MG63 (cell line): ENCODE measurements around the gene CALR. TPM values are rescaled to one million over a fixed set of nuclear protein-coding genes. Genes with fewer than 3 reads are reported as not detected.

ENCODE experiments used
- DNase-seq: peaks from one replicate; pipeline ENCODE4 v3.0.0-alpha.2; 2020
- H3K27me3 ChIP-seq: fragments of 250-450 bp; sonication (Bioruptor Pico); 2 replicates; pipeline ENCODE4 v1.5.1; 2020; ENCODE audit warnings: mild to moderate bottlenecking, moderate library complexity
- H3K36me3 ChIP-seq: fragments of 250-450 bp; sonication (Bioruptor Pico); 2 replicates; pipeline ENCODE4 v1.5.1; 2020; ENCODE audit warnings: mild to moderate bottlenecking, moderate library complexity
- H3K4me3 ChIP-seq: fragments of 250-450 bp; sonication (Bioruptor Pico); 2 replicates; pipeline ENCODE4 v1.5.1; 2020; ENCODE audit warnings: mild to moderate bottlenecking, moderate library complexity
- H3K9me3 ChIP-seq: fragments of 250-450 bp; sonication (Bioruptor Pico); 2 replicates; pipeline ENCODE4 v1.5.1; 2020; ENCODE audit warnings: mild to moderate bottlenecking, moderate library complexity
- total RNA-seq: library from RNA; depleted of rRNA; stranded (reverse); fragments of >200 nt; shearing (Covaris generic); gene quantifications from 2 replicates; pipeline ENCODE4 v1.2.3, GENCODE V29; 2014; ENCODE audit warnings: low replicate concordance; rRNA removed

CALR gene
- total RNA-seq, 1 experiment from 2014 or later = 1,902 TPM

- no peaks in the 10 kb centered on the region for H3K27me3 ChIP-seq
- H3K36me3 ChIP-seq = no peaks in the 10 kb centered on the region
- DNase-seq = no peak
- no peak overlapping the region for H3K4me3 ChIP-seq
- H3K9me3 ChIP-seq = no peaks in the 10 kb centered on the region
These were observed 45.8 kb downstream of the CALR start for GRCh38 chr19:12984143-12984627.

- no peaks in the 10 kb centered on the region for H3K36me3 ChIP-seq
- H3K27me3 ChIP-seq = no peaks in the 10 kb centered on the region
- no peak for DNase-seq
- H3K4me3 ChIP-seq = no peak overlapping the region
- H3K9me3 ChIP-seq = no peaks in the 10 kb centered on the region
These were observed 46.3 kb downstream of the CALR start for GRCh38 chr19:12984683-12985048.

- H3K4me3 ChIP-seq = no peak overlapping the region
- no peak for DNase-seq
- no peaks in the 10 kb centered on the region for H3K27me3 ChIP-seq
- no peaks in the 10 kb centered on the region for H3K36me3 ChIP-seq
- H3K9me3 ChIP-seq = no peaks in the 10 kb centered on the region
These were observed 46.8 kb downstream of the CALR start for GRCh38 chr19:12985049-12985776.

GRCh38 chr19:12986726-12987125, 48.3 kb downstream of the CALR start:
- Histone ChIP-seq H3K36me3 (no peaks in the 10 kb centered on the region), H3K27me3 (no peaks in the 10 kb centered on the region), H3K4me3 (no peak overlapping the region), H3K9me3 (no peaks in the 10 kb centered on the region)
- DNase-seq = no peak

DNA sequence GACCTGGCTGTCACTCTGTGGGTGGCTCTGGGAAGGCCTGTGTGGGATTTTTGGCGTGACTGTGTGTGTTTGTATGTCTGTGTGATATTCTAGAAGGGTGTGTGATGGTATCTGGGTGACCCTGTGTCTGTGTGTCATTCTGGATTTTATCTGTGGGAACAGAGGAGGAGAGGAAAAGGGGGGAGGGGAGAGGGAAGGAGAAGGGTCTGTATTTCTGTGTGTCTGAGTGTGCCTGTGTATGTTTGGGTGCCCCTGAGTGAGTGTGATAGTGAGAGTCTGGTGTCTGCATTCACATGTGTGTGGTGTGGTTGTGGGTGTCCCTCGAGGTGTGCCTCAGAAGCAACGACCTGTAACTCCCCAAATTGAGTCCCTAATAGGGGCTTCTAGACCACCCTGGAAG, 48.8 kb downstream of the CALR start:
- H3K4me3 ChIP-seq = no peak overlapping the region
- no peak for DNase-seq
- H3K9me3 ChIP-seq = no peaks in the 10 kb centered on the region
- no peaks in the 10 kb centered on the region for H3K36me3 ChIP-seq
- no peaks in the 10 kb centered on the region for H3K27me3 ChIP-seq

DNA sequence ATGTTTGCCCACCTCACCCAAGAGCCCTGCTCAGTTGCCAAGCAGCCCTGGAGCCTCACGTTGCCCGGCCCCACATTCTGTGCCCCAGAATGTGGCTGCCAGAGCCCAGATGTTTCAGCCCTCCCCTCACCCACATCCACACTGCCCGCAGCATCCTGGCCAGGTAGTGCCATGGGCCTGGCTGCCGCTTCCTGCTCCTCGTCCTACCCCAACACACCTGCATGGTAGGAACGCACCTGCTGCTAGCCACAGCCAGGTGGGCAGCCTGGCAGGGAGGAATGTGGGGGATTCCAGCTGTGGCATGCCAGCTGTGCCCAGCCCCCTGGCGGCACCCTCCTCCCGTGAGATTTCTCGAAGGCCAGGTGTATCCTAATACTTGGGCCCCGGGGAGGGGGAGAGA, 49.4 kb downstream of the CALR start:
- H3K36me3 ChIP-seq = no peaks in the 10 kb centered on the region
- H3K27me3 ChIP-seq = no peaks in the 10 kb centered on the region
- DNase-seq = no peak
- H3K4me3 ChIP-seq = no peak overlapping the region
- no peaks in the 10 kb centered on the region for H3K9me3 ChIP-seq

DNA sequence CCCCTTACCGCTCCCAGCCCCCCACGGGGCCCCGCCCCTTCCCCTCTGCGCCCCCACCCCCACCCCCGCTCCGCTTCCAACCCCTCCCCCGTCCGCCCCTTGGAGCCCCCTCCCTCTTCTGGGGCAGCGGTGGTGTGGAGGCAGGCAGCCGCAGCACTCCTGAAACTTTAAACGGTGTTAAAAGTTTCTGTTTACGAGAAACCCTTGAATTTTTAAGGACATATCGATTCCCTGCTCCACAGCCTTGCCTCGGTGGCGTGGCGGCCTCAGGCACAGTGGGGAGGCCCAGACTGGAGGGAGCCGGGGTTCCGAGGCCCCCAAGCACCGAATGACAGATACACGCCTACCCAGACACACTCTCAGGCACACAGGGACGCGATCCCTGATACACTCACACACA, 52.0 kb downstream of the CALR start:
- Histone ChIP-seq H3K4me3 (no peak overlapping the region), H3K9me3 (no peaks in the 10 kb centered on the region), H3K36me3 (no peaks in the 10 kb centered on the region), H3K27me3 (no peaks in the 10 kb centered on the region)
- no peak for DNase-seq

DNA sequence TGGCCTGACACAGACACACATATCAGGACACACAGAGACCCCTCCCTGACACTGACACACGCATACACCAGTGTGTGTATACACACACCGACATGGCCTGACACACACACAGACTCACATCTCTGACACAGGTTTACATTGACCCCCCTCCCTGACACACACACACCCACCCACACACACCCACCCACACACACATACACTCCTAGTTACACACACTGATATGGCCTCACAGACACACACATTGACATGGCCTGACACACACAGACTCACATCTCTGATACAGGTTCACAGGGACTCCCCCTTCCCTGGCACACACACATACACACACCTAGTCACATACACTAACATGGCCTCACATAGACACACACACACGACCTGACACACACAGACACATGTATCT, 52.4 kb downstream of the CALR start:
- H3K4me3 ChIP-seq = no peak overlapping the region
- no peaks in the 10 kb centered on the region for H3K9me3 ChIP-seq
- DNase-seq = no peak
- no peaks in the 10 kb centered on the region for H3K27me3 ChIP-seq
- H3K36me3 ChIP-seq = no peaks in the 10 kb centered on the region

DNA sequence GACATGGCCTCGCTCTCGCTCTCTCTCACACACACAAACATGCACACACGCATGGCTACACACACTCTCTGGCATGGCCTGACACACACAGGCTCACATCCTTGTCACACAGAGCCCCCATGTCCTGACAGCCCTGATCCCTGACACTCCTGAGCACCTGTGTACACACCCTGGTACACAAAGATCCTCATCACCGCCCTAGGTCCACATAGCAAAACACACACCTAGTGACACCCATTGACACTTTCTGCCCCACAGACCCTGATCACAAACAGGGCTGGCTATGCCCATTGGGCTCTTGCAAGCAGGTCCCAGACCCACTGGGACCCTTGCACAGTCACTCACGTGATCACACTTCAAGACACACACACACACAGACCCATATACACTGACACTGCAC, 52.9 kb downstream of the CALR start:
- no peaks in the 10 kb centered on the region for H3K27me3 ChIP-seq
- DNase-seq = no peak
- no peak overlapping the region for H3K4me3 ChIP-seq
- no peaks in the 10 kb centered on the region for H3K9me3 ChIP-seq
- H3K36me3 ChIP-seq = peaks cover 3% of the 10 kb centered on the region; the same call in 1 of the 2 replicates

- H3K36me3 ChIP-seq = peaks cover 16% of the 10 kb centered on the region
These were observed 54.3 kb downstream of the CALR start for GRCh38 chr19:12992729-12993128.

GRCh38 chr19:12993562-12993961, 55.2 kb downstream of the CALR start:
- H3K9me3 ChIP-seq = no peaks in the 10 kb centered on the region
- H3K36me3 ChIP-seq = peaks cover 24% of the 10 kb centered on the region
- no peak overlapping the region for H3K4me3 ChIP-seq
- no peak for DNase-seq
- no peaks in the 10 kb centered on the region for H3K27me3 ChIP-seq

More at GRCh38 chr19:12992729-12993128, 54.3 kb downstream of the CALR start:
- DNase-seq = no peak
- H3K4me3 ChIP-seq = no peak overlapping the region
- H3K27me3 ChIP-seq = no peaks in the 10 kb centered on the region
- H3K9me3 ChIP-seq = no peaks in the 10 kb centered on the region

Other genes with a start within 250 kb of the CALR start
- gene FBXW9, start 242.0 kb upstream of the CALR start, total RNA-seq = 31.3 and 46.1 TPM in 2 replicates
- gene TNPO2, start 214.7 kb upstream of the CALR start, total RNA-seq = 83.5 and 84.5 TPM in 2 replicates
- 816 and 999 TPM in 2 replicates for gene TRIR, start 203.9 kb upstream of the CALR start, total RNA-seq
- gene GET3, start 201.1 kb upstream of the CALR start, total RNA-seq = 273 and 316 TPM in 2 replicates
- 0.30 TPM in 1 of 2 replicates, not detected in the other for gene BEST2, start 186.8 kb upstream of the CALR start, total RNA-seq
- gene HOOK2, start 163.1 kb upstream of the CALR start, total RNA-seq = 23.1 and 48.2 TPM in 2 replicates
- 82.5 and 125 TPM in 2 replicates for gene JUNB, start 147.1 kb upstream of the CALR start, total RNA-seq
- 279 and 325 TPM in 2 replicates for gene PRDX2, start 136.8 kb upstream of the CALR start, total RNA-seq
- 0.99 TPM in 1 of 2 replicates, not detected in the other for gene THSD8, start 136.5 kb upstream of the CALR start, total RNA-seq
- 153 and 219 TPM in 2 replicates for gene RNASEH2A, start 132.0 kb upstream of the CALR start, total RNA-seq
- 0.95 TPM in 1 of 2 replicates, not detected in the other for gene RTBDN, start 104.0 kb upstream of the CALR start, total RNA-seq
- 3.4 and 9.8 TPM in 2 replicates for gene MAST1, start 100.1 kb upstream of the CALR start, total RNA-seq
- gene DNASE2, start 57.2 kb upstream of the CALR start, total RNA-seq = 23.1 and 38.1 TPM in 2 replicates
- not detected in 2 replicates for gene KLF1, start 51.4 kb upstream of the CALR start, total RNA-seq
- 44.1 and 86.8 TPM in 2 replicates for gene GCDH, start 47.4 kb upstream of the CALR start, total RNA-seq
- gene SYCE2, start 19.3 kb upstream of the CALR start, total RNA-seq = 1.7 and 2.4 TPM in 2 replicates
- gene FARSA, start 4.9 kb upstream of the CALR start, total RNA-seq = 184 and 410 TPM in 2 replicates
- gene RAD23A, start 7.3 kb downstream of the CALR start, total RNA-seq = 211 and 354 TPM in 2 replicates
- gene GADD45GIP1, start 18.6 kb downstream of the CALR start, total RNA-seq = 225 and 240 TPM in 2 replicates
- 0.33 and 1.2 TPM in 2 replicates for gene DAND5, start 31.0 kb downstream of the CALR start, total RNA-seq
- gene NFIX, start 56.9 kb downstream of the CALR start, total RNA-seq = 53.9 and 78.0 TPM in 2 replicates
- gene LYL1, start 164.2 kb downstream of the CALR start, total RNA-seq = not detected in 2 replicates
- 127 and 172 TPM in 2 replicates for gene TRMT1, start 178.1 kb downstream of the CALR start, total RNA-seq
- 44.6 and 96.4 TPM in 2 replicates for gene NACC1, start 179.7 kb downstream of the CALR start, total RNA-seq
- 281 and 371 TPM in 2 replicates for gene STX10, start 211.8 kb downstream of the CALR start, total RNA-seq
- gene IER2, start 211.8 kb downstream of the CALR start, total RNA-seq = 39.0 and 80.1 TPM in 2 replicates